GM12874 (cell line): ENCODE measurements around the gene ADIG.

Source experiments
- TF ChIP-seq, protein P1 (sequence below): IDR thresholded peaks from 2 replicates; pipeline ENCODE4 v1.5.1; 2011; ENCODE audit warnings: low read depth, mild to moderate bottlenecking, control low read depth, low read length, moderate library complexity; ENCODE audit not compliant: insufficient read depth

The ADIG gene

GRCh38 chr20:38601216-38602184 lies 20.5 kb downstream of the ADIG start, which contains the start of gene ARHGAP40:
TSS of gene ARHGAP40 (plus strand) at chr20:38601809.
- TF ChIP-seq, protein P1, sequence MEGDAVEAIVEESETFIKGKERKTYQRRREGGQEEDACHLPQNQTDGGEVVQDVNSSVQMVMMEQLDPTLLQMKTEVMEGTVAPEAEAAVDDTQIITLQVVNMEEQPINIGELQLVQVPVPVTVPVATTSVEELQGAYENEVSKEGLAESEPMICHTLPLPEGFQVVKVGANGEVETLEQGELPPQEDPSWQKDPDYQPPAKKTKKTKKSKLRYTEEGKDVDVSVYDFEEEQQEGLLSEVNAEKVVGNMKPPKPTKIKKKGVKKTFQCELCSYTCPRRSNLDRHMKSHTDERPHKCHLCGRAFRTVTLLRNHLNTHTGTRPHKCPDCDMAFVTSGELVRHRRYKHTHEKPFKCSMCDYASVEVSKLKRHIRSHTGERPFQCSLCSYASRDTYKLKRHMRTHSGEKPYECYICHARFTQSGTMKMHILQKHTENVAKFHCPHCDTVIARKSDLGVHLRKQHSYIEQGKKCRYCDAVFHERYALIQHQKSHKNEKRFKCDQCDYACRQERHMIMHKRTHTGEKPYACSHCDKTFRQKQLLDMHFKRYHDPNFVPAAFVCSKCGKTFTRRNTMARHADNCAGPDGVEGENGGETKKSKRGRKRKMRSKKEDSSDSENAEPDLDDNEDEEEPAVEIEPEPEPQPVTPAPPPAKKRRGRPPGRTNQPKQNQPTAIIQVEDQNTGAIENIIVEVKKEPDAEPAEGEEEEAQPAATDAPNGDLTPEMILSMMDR = no peak

DNA sequence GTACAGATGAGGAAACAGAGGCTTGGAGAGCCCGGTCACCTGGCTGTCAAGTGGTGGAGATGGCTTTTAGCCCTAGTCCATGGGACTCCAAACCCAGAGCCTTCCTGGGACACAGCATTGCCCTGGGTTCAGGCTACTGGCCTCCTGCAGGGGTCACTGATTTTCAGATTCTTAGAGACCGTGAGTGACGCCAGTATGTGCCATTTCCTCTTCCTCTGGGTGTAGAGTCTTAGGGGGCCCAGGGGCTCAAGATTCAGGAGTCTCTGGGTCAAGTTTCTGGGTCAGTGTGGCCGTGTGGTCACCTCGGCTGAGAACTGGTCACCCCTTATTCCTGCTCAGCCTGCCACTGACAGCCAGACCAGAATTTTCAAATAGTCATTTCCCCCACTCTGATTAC lies 21.2 kb downstream of the ADIG start:
- TF ChIP-seq, protein P1 = no peak

GRCh38 chr20:38603286-38603685 lies 22.3 kb downstream of the ADIG start:
- TF ChIP-seq, protein P1 = no peak

DNA sequence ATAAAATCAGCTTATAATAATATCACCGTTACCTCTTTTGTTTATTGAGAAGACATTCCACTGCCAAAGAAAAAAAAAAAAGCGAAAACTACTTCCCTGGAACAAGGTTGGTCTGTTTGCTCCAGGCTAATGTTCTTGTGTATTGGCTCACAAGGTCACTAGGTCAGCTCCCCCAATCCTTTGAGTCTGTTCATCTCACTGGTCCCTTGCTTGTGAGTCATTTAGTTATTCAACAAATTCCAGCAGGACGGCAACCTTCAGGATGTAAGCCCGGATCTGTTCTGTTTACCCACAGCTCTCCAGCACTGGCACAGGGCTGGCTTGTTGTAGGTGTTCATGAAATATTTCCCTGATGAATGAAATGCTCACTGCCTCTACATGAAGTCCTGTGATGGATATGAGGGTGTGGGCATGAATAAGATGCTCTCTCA lies 23.9 kb downstream of the ADIG start:
- TF ChIP-seq, protein P1 = no peak

GRCh38 chr20:38607351-38607750 lies 26.4 kb downstream of the ADIG start:
- TF ChIP-seq, protein P1 = no peak

DNA sequence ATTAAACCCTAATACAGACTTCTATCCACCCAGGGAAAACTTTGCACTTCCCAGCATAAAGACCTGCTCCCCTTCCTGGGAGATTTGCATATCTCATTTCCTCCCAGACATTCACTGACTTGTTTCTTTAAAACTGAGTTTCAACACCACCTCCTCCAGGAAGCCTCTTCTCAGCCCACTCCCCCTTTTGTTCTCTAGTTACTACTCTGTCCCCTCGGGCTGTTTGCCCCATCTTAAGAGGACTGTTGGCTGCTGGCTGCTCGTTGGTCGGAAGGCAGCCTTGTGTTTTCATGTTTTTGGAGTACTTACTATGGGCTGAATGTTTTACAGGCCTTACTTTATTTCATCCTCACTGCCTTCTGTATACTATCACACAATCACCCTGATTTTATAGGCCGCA lies 27.2 kb downstream of the ADIG start:
- TF ChIP-seq, protein P1 = no peak

GRCh38 chr20:38609815-38610214 lies 28.8 kb downstream of the ADIG start:
- TF ChIP-seq, protein P1 = no peak
